Measurements from ENCODE around the gene CACFD1. TPM values are rescaled to one million over a fixed set of nuclear protein-coding genes. Genes with fewer than 3 reads are reported as not detected.
A peak's percentile ranks its signal among the peaks of the same experiment; 100 is the strongest.

Gene CACFD1
- total RNA-seq, 1 donor, result 4.4 TPM

DNA sequence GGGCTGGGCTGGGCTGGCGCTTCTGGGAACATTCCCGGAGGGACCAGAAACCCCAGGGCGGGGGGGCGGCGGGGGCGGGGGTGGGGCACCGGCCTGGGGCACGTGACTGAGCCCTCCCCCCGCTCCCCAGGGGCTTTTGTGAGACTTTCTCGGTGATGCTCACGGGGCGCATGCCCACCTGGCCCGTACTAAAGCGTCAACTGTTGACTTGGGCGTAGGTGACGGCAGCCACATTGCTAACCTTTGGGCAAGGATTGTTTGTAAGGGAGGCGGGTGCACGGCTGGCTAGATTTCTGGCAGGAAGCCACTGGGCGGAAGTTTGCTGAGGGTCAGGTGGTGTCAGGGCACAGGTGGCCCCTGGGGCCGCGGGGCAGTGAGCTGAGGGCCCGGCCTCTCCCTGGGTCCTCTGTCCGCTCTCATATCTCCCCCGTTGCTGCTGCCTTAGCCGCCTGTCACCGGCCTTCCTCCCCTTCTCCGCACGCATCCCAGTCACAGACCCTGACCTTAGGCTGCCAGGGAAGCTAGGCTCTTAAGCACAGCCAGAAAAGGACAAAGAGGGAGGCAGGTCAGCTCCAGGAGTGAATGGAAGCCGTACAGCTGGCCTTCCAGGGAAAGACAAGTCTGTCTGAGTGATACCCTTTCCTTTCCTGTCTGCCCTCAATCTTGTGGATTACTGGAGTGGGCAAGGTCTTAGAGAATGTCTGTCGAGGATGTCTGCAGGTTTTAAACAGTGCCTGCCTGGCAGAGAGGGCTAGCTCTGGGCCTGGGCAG lies 812 bp downstream of the CACFD1 start:
- H3K4me3 ChIP-seq (ENCODE audit: low read depth, low read length), result peak overlapping the region; percentile 91
- TF ChIP-seq, protein P1, sequence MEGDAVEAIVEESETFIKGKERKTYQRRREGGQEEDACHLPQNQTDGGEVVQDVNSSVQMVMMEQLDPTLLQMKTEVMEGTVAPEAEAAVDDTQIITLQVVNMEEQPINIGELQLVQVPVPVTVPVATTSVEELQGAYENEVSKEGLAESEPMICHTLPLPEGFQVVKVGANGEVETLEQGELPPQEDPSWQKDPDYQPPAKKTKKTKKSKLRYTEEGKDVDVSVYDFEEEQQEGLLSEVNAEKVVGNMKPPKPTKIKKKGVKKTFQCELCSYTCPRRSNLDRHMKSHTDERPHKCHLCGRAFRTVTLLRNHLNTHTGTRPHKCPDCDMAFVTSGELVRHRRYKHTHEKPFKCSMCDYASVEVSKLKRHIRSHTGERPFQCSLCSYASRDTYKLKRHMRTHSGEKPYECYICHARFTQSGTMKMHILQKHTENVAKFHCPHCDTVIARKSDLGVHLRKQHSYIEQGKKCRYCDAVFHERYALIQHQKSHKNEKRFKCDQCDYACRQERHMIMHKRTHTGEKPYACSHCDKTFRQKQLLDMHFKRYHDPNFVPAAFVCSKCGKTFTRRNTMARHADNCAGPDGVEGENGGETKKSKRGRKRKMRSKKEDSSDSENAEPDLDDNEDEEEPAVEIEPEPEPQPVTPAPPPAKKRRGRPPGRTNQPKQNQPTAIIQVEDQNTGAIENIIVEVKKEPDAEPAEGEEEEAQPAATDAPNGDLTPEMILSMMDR (IDR thresholded peaks at IDR 0.05; ENCODE audit: insufficient read depth, low read length), result no peak
- DNase-seq (ENCODE audit: low read depth), result peak; percentile 19

DNA sequence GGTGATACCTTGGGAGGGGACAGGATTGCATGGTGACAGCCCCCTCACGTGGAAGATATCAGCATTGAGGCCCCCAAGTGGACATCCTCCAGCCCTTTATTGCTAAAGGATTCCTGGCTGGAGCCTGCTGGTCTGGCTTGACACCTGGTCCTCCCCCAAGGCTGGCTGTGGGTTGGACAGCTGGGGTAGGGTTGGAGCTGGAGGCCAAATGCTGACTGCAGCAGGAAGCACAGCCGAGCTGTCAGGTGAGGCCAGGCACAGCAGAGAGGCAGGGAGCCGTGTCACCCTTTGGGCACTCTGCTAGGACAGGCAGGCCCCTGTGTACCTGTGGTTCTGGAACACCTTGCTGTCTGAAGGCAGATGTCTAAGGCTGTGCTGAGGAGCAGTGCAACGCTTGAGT lies 2.2 kb downstream of the CACFD1 start:
- no peak for DNase-seq (ENCODE audit: low read depth)
- TF ChIP-seq, protein P1 (IDR thresholded peaks at IDR 0.05; ENCODE audit: insufficient read depth, low read length), result no peak
- no peak overlapping the region for H3K4me3 ChIP-seq (ENCODE audit: low read depth, low read length)

- TF ChIP-seq, protein P1 (IDR thresholded peaks at IDR 0.05; ENCODE audit: insufficient read depth, low read length), result no peak
- no peak for DNase-seq (ENCODE audit: low read depth)
- H3K4me3 ChIP-seq (ENCODE audit: low read depth, low read length), result no peak overlapping the region
Measured at GRCh38 chr9:133463234-133463863, 3.6 kb downstream of the CACFD1 start.

DNA sequence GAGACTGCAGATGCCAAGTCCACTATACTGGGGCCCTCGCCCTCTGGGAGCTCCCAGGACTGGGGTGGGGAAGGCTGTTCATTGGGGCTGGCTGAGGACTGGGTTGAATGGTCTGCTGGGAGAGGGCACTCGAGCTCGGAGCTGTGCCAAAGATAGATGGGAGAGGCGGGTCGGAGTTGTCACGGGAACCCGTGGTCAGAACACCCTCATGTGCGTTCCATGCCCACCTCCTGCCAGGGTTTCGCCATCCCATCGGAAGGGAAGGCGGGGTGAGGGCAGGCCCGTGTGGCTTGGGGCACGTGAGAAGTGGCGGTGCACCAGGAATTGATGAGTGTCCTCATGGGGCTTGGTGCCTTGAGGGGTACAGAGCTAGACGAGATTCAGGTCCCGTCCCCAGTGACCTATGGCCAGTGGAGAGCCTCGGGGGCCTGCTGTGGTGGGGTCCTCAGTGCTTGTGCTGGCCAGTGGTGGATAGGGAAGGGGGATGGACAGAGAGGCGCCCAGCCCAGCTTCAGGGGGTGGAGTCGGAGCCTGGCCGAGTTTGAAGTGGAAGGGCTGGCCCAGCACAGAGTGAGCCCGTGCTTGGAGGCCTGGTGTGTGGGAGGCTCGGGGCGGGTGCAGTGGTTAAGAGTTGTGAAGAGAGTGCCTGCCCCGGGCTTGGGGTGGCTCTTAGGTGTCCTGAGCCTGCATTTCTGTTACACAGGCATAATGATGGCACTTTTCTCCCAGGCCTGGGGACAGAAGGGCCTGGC lies 4.3 kb downstream of the CACFD1 start:
- TF ChIP-seq, protein P1 (IDR thresholded peaks at IDR 0.05; ENCODE audit: insufficient read depth, low read length), result no peak
- H3K4me3 ChIP-seq (ENCODE audit: low read depth, low read length), result no peak overlapping the region
- DNase-seq (ENCODE audit: low read depth), result no peak

GRCh38 chr9:133464638-133465037 lies 4.9 kb downstream of the CACFD1 start:
- DNase-seq (ENCODE audit: low read depth), result no peak
- no peak overlapping the region for H3K4me3 ChIP-seq (ENCODE audit: low read depth, low read length)
- TF ChIP-seq, protein P1 (IDR thresholded peaks at IDR 0.05; ENCODE audit: insufficient read depth, low read length), result no peak

DNA sequence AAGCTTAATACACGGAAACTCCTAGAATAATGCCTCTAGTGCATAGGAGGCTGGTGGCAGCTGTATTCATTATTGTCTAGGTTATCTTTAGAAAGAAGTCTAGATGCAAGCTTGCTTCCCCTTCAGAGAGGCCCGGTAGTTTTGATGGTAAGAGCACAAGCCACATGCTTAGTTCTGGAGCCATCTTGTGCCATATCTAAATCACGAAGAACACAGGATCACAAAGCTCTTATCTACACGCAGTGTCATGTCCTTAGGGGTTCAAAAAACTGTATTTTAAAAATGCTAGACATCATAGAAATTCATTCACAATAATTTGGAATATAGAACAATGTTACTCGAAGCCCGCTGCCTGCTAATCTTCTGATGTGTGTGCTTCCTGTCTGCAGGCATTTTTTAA lies 6.2 kb downstream of the CACFD1 start:
- H3K4me3 ChIP-seq (ENCODE audit: low read depth, low read length), result no peak overlapping the region
- TF ChIP-seq, protein P1 (IDR thresholded peaks at IDR 0.05; ENCODE audit: insufficient read depth, low read length), result no peak
- no peak for DNase-seq (ENCODE audit: low read depth)

Measured in fibroblast of the aortic adventitia (primary cell).